Nephron progenitor cell (in vitro differentiated cells): Measurements from ENCODE around the gene SLC13A2.
A peak's percentile ranks its signal among the peaks of the same experiment; 100 is the strongest.

Source experiments
- DNase-seq: peaks from one replicate; pipeline ENCODE4 v3.0.0; 2021
- H3K27ac Mint-ChIP-seq: 2 replicates; pipeline ENCODE4 v1.8.0; 2021; ENCODE audit warnings: mild to moderate bottlenecking, moderate library complexity, mixed read lengths
- H3K27me3 Mint-ChIP-seq: 2 replicates; pipeline ENCODE4 v1.8.0; 2021; ENCODE audit warnings: mild to moderate bottlenecking, low read depth, mixed read lengths; ENCODE audit not compliant: poor library complexity
- H3K36me3 Mint-ChIP-seq: 2 replicates; pipeline ENCODE4 v1.8.0; 2021; ENCODE audit warnings: low read depth, mixed read lengths
- H3K4me1 Mint-ChIP-seq: 2 replicates; pipeline ENCODE4 v1.8.0; 2021; ENCODE audit warnings: mixed read lengths
- H3K4me3 Mint-ChIP-seq: 2 replicates; pipeline ENCODE4 v1.8.0; 2021; ENCODE audit warnings: mild to moderate bottlenecking, moderate library complexity, mixed read lengths
- H3K9me3 Mint-ChIP-seq: 2 replicates; pipeline ENCODE4 v1.8.0; 2021; ENCODE audit warnings: mild to moderate bottlenecking, moderate library complexity, mixed read lengths
- CTCF ChIP-seq: fragments of 200-600 bp; sonication (generic); IDR thresholded peaks from 2 replicates; pipeline ENCODE4 v1.5.0; 2021; ENCODE audit warnings: antibody characterized with exemption

The SLC13A2 gene

GRCh38 chr17:28526381-28526780, 52.9 kb downstream of the SLC13A2 start:
- peaks cover 94% of the 10 kb centered on the region for H3K4me1 Mint-ChIP-seq
- DNase-seq = no peak
- H3K36me3 Mint-ChIP-seq = no peaks in the 10 kb centered on the region
- H3K4me3 Mint-ChIP-seq = no peak overlapping the region
- H3K27me3 Mint-ChIP-seq = peaks cover 11% of the 10 kb centered on the region
- H3K9me3 Mint-ChIP-seq = no peaks in the 10 kb centered on the region
- no peak for TF ChIP-seq CTCF
- H3K27ac Mint-ChIP-seq = no peak overlapping the region

GRCh38 chr17:28527181-28527681, 53.8 kb downstream of the SLC13A2 start:
- peak overlapping the region; percentile 91 for H3K27ac Mint-ChIP-seq
- TF ChIP-seq CTCF = no peak
- DNase-seq = no peak

GRCh38 chr17:28527859-28528258, 54.4 kb downstream of the SLC13A2 start:
- H3K9me3 Mint-ChIP-seq = no peaks in the 10 kb centered on the region
- H3K4me1 Mint-ChIP-seq = peaks cover 96% of the 10 kb centered on the region
- DNase-seq = no peak
- no peaks in the 10 kb centered on the region for H3K36me3 Mint-ChIP-seq
- H3K27me3 Mint-ChIP-seq = peaks cover 11% of the 10 kb centered on the region
- peak overlapping the region; percentile 57 for H3K27ac Mint-ChIP-seq
- TF ChIP-seq CTCF = no peak
- no peak overlapping the region for H3K4me3 Mint-ChIP-seq

More at GRCh38 chr17:28527181-28527681, 53.8 kb downstream of the SLC13A2 start:
- H3K4me3 Mint-ChIP-seq = no peak overlapping the region
- peaks cover 94% of the 10 kb centered on the region for H3K4me1 Mint-ChIP-seq
- peaks cover 11% of the 10 kb centered on the region for H3K27me3 Mint-ChIP-seq
- no peaks in the 10 kb centered on the region for H3K9me3 Mint-ChIP-seq
- no peaks in the 10 kb centered on the region for H3K36me3 Mint-ChIP-seq

- no peak for DNase-seq
- TF ChIP-seq CTCF = no peak
- H3K27me3 Mint-ChIP-seq = peaks cover 11% of the 10 kb centered on the region
- no peaks in the 10 kb centered on the region for H3K36me3 Mint-ChIP-seq
- no peak overlapping the region for H3K27ac Mint-ChIP-seq
- no peaks in the 10 kb centered on the region for H3K9me3 Mint-ChIP-seq
- H3K4me3 Mint-ChIP-seq = no peak overlapping the region
- peaks cover 96% of the 10 kb centered on the region for H3K4me1 Mint-ChIP-seq
Measured at GRCh38 chr17:28528327-28529012, 55.0 kb downstream of the SLC13A2 start.

- Mint-ChIP-seq H3K9me3 (no peaks in the 10 kb centered on the region), H3K36me3 (no peaks in the 10 kb centered on the region), H3K27me3 (peaks cover 10% of the 10 kb centered on the region), H3K27ac (no peak overlapping the region), H3K4me1 (peaks cover 96% of the 10 kb centered on the region), H3K4me3 (no peak overlapping the region)
- DNase-seq = no peak
- no peak for TF ChIP-seq CTCF
Measured at GRCh38 chr17:28529013-28529400, 55.6 kb downstream of the SLC13A2 start.

- Mint-ChIP-seq H3K27ac (no peak overlapping the region), H3K9me3 (no peaks in the 10 kb centered on the region), H3K27me3 (peaks cover 8% of the 10 kb centered on the region), H3K4me3 (no peak overlapping the region), H3K36me3 (no peaks in the 10 kb centered on the region), H3K4me1 (peaks cover 89% of the 10 kb centered on the region)
- DNase-seq = no peak
- TF ChIP-seq CTCF = no peak
Measured at GRCh38 chr17:28530250-28530649, 56.8 kb downstream of the SLC13A2 start.
